Osteoblast (primary cell): ENCODE results near the gene DRAXIN. TPM values are rescaled to one million over a fixed set of nuclear protein-coding genes. Genes with fewer than 3 reads are reported as not detected.

Experiments
- DNase-seq: peaks from one replicate; pipeline ENCODE4 v3.0.0; 2011; ENCODE audit warnings: low spot score, mixed read lengths; ENCODE audit not compliant: insufficient read length; ENCODE audit errors: missing footprints
- H2AFZ ChIP-seq: 2 replicates; pipeline ENCODE4 v1.6.0; 2011; ENCODE audit warnings: mild to moderate bottlenecking, low read length
- H3K27ac ChIP-seq: 2 replicates; pipeline ENCODE4 v1.5.1; 2011; ENCODE audit warnings: mild to moderate bottlenecking, low read depth, low read length, moderate library complexity
- H3K27me3 ChIP-seq: 2 replicates; pipeline ENCODE4 v1.6.0; 2012; ENCODE audit warnings: mild to moderate bottlenecking, control low read depth, inconsistent platforms, low read length, moderate library complexity; ENCODE audit not compliant: insufficient read depth
- H3K36me3 ChIP-seq: 2 replicates; pipeline ENCODE4 v1.5.1; 2011; ENCODE audit warnings: mild to moderate bottlenecking, low read length, control low read depth, moderate library complexity; ENCODE audit not compliant: insufficient read depth
- H3K4me1 ChIP-seq: 2 replicates; pipeline ENCODE4 v1.5.1; 2011; ENCODE audit warnings: mild to moderate bottlenecking, low read length, control low read depth, moderate library complexity; ENCODE audit not compliant: insufficient read depth
- H3K4me2 ChIP-seq: 2 replicates; pipeline ENCODE4 v1.6.0; 2011; ENCODE audit warnings: mild to moderate bottlenecking, low read length; ENCODE audit not compliant: insufficient read depth
- H3K4me3 ChIP-seq: fragments of 200-600 bp; sonication (generic); 3 replicates; pipeline ENCODE4 v1.5.1; 2012; ENCODE audit warnings: mild to moderate bottlenecking, low read length, inconsistent platforms; ENCODE audit not compliant: insufficient read depth
- H3K79me2 ChIP-seq: 2 replicates; pipeline ENCODE4 v1.6.0; 2012; ENCODE audit warnings: mild to moderate bottlenecking, low read length, control low read depth, inconsistent platforms; ENCODE audit not compliant: insufficient read depth
- H3K9me3 ChIP-seq: 2 replicates; pipeline ENCODE4 v1.5.1; 2011; ENCODE audit warnings: low read depth, low read length, control low read depth
- H4K20me1 ChIP-seq: 2 replicates; pipeline ENCODE4 v1.6.0; 2012; ENCODE audit warnings: mild to moderate bottlenecking, low read length, control low read depth; ENCODE audit not compliant: insufficient read depth
- CTCF ChIP-seq: IDR thresholded peaks from 2 replicates; pipeline ENCODE4 v1.5.1; 2011; ENCODE audit warnings: mild to moderate bottlenecking, low read depth, low read length, moderate library complexity; ENCODE audit errors: extremely low read depth
- total RNA-seq: library from RNA; depleted of rRNA; stranded (reverse); fragments of >200 nt; gene quantifications from 2 replicates; pipeline ENCODE4 v1.2.3, GENCODE V29; 2012

DRAXIN gene
- total RNA-seq, 1 donor: under 0.01 TPM

GRCh38 chr1:11653861-11654136, 37.7 kb upstream of the DRAXIN start:
- Histone ChIP-seq H3K36me3 (no peaks in the 10 kb centered on the region), H3K4me1 (no peaks in the 10 kb centered on the region), H3K4me2 (peak overlapping the region; percentile 72), H3K79me2 (no peaks in the 10 kb centered on the region), H3K27ac (no peak overlapping the region), H3K27me3 (peaks cover 16% of the 10 kb centered on the region), H3K4me3 (no peak overlapping the region), H4K20me1 (no peaks in the 10 kb centered on the region), H3K9me3 (no peaks in the 10 kb centered on the region), H2AFZ (no peak overlapping the region)
- no peak for TF ChIP-seq CTCF
- DNase-seq: no peak

- Histone ChIP-seq H3K4me2 (peak within 1 kb of the TSS; percentile 72), H3K4me1 (no peaks in the 10 kb centered on the region), H3K27me3 (peaks cover 14% of the 10 kb centered on the region), H3K27ac (no peak within 1 kb of the TSS), H2AFZ (peak within 1 kb of the TSS; percentile 56), H3K4me3 (peak within 1 kb of the TSS; percentile 72), H3K9me3 (no peaks in the 10 kb centered on the region), H3K36me3 (no peaks in the 10 kb centered on the region), H4K20me1 (no peaks in the 10 kb centered on the region), H3K79me2 (no peaks in the 10 kb centered on the region)
- no peak for TF ChIP-seq CTCF
- DNase-seq: peak; percentile 98
Measured at GRCh38 chr1:11654137-11654938, 37.2 kb upstream of the DRAXIN start, which contains the start of the genes FBXO2 and FBXO44. Gene FBXO2 (minus strand): TSS chr1:11654429. CDS start chr1:11654340, 89 bp downstream. Gene FBXO44 (plus strand): TSS chr1:11654877. CDS start chr1:11655836, 959 bp downstream.

- no peaks in the 10 kb centered on the region for H3K4me1 ChIP-seq
- DNase-seq: peak; percentile 80
- H3K4me3 ChIP-seq: peak overlapping the region; percentile 72
- TF ChIP-seq CTCF: no peak
- H3K27ac ChIP-seq: no peak overlapping the region
- no peaks in the 10 kb centered on the region for H4K20me1 ChIP-seq
- no peaks in the 10 kb centered on the region for H3K9me3 ChIP-seq
- H3K27me3 ChIP-seq: peaks cover 8% of the 10 kb centered on the region
- no peaks in the 10 kb centered on the region for H3K79me2 ChIP-seq
- no peaks in the 10 kb centered on the region for H3K36me3 ChIP-seq
- H2AFZ ChIP-seq: no peak overlapping the region
- peak overlapping the region; percentile 70 for H3K4me2 ChIP-seq
Measured at GRCh38 chr1:11654939-11655808, 36.3 kb upstream of the DRAXIN start.

- Histone ChIP-seq H3K27ac (no peak overlapping the region), H3K36me3 (no peaks in the 10 kb centered on the region), H3K79me2 (no peaks in the 10 kb centered on the region), H4K20me1 (no peaks in the 10 kb centered on the region), H3K4me3 (no peak overlapping the region), H2AFZ (no peak overlapping the region), H3K4me1 (no peaks in the 10 kb centered on the region), H3K4me2 (no peak overlapping the region), H3K9me3 (no peaks in the 10 kb centered on the region), H3K27me3 (peaks cover 7% of the 10 kb centered on the region)
- peak; percentile 80 for DNase-seq
- TF ChIP-seq CTCF: no peak
Measured at GRCh38 chr1:11657654-11658053, 33.9 kb upstream of the DRAXIN start.
